HEK293 (cell line): Measurements from ENCODE around the gene NIPBL.

Experiments used
- CTCF ChIA-PET: fragments of 350-600 bp; formaldehyde crosslinking; extraction: SDS; loops from one replicate; lab custom pipeline; 2021; ENCODE audit warnings: antibody characterized with exemption; lab: Yijun Ruan, JAX
- POLR2A ChIA-PET: fragments of 300-600 bp; formaldehyde crosslinking; extraction: SDS; loops from one replicate; lab custom pipeline; 2020; ENCODE audit warnings: antibody characterized with exemption, inconsistent platforms; lab: Yijun Ruan, JAX
- H3K27ac ChIP-seq: fragments of 200-500 bp; sonication (Bioruptor generic); 2 replicates; pipeline ENCODE4 v1.5.1; 2014; ENCODE audit warnings: low read depth, low read length, control low read depth, inconsistent platforms; ENCODE audit errors: extremely low read depth
- H3K36me3 ChIP-seq, 2 experiments: fragments of 200-500 bp in 1 of 2; sonication (Bioruptor generic) in 1 of 2; 1 replicate in 1 of 2; 2 replicates in 1 of 2; pipeline ENCODE4 v1.5.1; 2014 to 2017; ENCODE audit warnings: inconsistent platforms in 2 of 2, low read length in 2 of 2; ENCODE audit not compliant: control insufficient read depth in 2 of 2, insufficient read depth in 1 of 2
- H3K4me1 ChIP-seq: fragments of 200-500 bp; sonication (Bioruptor generic); 2 replicates; pipeline ENCODE4 v1.5.1; 2014; ENCODE audit warnings: mild to moderate bottlenecking, low read length, inconsistent platforms; ENCODE audit not compliant: control insufficient read depth, insufficient read depth
- H3K4me3 ChIP-seq: 2 replicates; pipeline ENCODE4 v1.5.1; 2011; ENCODE audit warnings: low read depth, mild to moderate bottlenecking, control low read depth, low read length, moderate library complexity
- H3K9me3 ChIP-seq: fragments of 200-500 bp; sonication (Bioruptor generic); 2 replicates; pipeline ENCODE4 v1.5.1; 2014; ENCODE audit warnings: low read depth, low read length, inconsistent platforms; ENCODE audit not compliant: control insufficient read depth, insufficient read depth
- BCL11A ChIP-seq: fragments of 450-650 bp; formaldehyde crosslinking; IDR thresholded peaks from 2 replicates; pipeline ENCODE4 v1.5.1; 2016; ENCODE audit warnings: low read depth, missing biosample characterization, missing genetic modification characterization
- EGR2 ChIP-seq: fragments of 450-650 bp; formaldehyde crosslinking; IDR thresholded peaks from 2 replicates; pipeline ENCODE4 v1.5.1; 2016; ENCODE audit warnings: low read depth, missing biosample characterization, missing genetic modification characterization
- GFI1B ChIP-seq: fragments of 450-650 bp; formaldehyde crosslinking; IDR thresholded peaks from 2 replicates; pipeline ENCODE4 v1.5.1; 2016; ENCODE audit warnings: missing biosample characterization, missing genetic modification characterization
- GLI2 ChIP-seq: fragments of 450-650 bp; formaldehyde crosslinking; IDR thresholded peaks from 2 replicates; pipeline ENCODE4; 2017; ENCODE audit warnings: missing biosample characterization, missing genetic modification characterization, low read depth, borderline replicate concordance
- INSM2 ChIP-seq: fragments of 450-650 bp; formaldehyde crosslinking; IDR thresholded peaks from 2 replicates; pipeline ENCODE4 v1.5.1; 2016; ENCODE audit warnings: missing biosample characterization, missing genetic modification characterization
- MYNN ChIP-seq: fragments of 450-650 bp; formaldehyde crosslinking; IDR thresholded peaks from 2 replicates; pipeline ENCODE4 v1.5.1; 2016; ENCODE audit warnings: missing biosample characterization, missing genetic modification characterization, borderline replicate concordance
- ZBTB17 ChIP-seq: fragments of 450-650 bp; formaldehyde crosslinking; IDR thresholded peaks from 2 replicates; pipeline ENCODE4 v1.5.1; 2016; ENCODE audit warnings: missing biosample characterization, missing genetic modification characterization
- ZBTB8A ChIP-seq: fragments of 450-650 bp; formaldehyde crosslinking; IDR thresholded peaks from 2 replicates; pipeline ENCODE4 v1.5.1; 2016; ENCODE audit warnings: missing biosample characterization, missing genetic modification characterization
- ZIC2 ChIP-seq: fragments of 450-650 bp; formaldehyde crosslinking; IDR thresholded peaks from 2 replicates; pipeline ENCODE4 v1.5.1; 2016; ENCODE audit warnings: missing biosample characterization, missing genetic modification characterization
- ZNF114 ChIP-seq: fragments of 450-650 bp; formaldehyde crosslinking; IDR thresholded peaks from 2 replicates; pipeline ENCODE4 v1.5.0; 2017; ENCODE audit warnings: missing biosample characterization, missing genetic modification characterization
- ZNF280D ChIP-seq: fragments of 450-650 bp; formaldehyde crosslinking; IDR thresholded peaks from 2 replicates; pipeline ENCODE4 v1.5.1; 2016; ENCODE audit warnings: missing biosample characterization, missing genetic modification characterization
- ZNF324 ChIP-seq: fragments of 450-650 bp; formaldehyde crosslinking; IDR thresholded peaks from 2 replicates; pipeline ENCODE4 v1.5.1; 2016; ENCODE audit warnings: missing biosample characterization, missing genetic modification characterization
- ZNF600 ChIP-seq: fragments of 450-650 bp; formaldehyde crosslinking; IDR thresholded peaks from 2 replicates; pipeline ENCODE4 v1.5.1; 2016; ENCODE audit warnings: missing biosample characterization, missing genetic modification characterization
- ZNF660 ChIP-seq: fragments of 450-650 bp; IDR thresholded peaks from 2 replicates; pipeline ENCODE4 v1.5.1; 2018; ENCODE audit warnings: missing biosample characterization, mild to moderate bottlenecking, missing genetic modification characterization
- ZXDB ChIP-seq: fragments of 450-650 bp; formaldehyde crosslinking; IDR thresholded peaks from 2 replicates; pipeline ENCODE4 v1.5.1; 2016; ENCODE audit warnings: missing biosample characterization, missing genetic modification characterization
- TF ChIP-seq, protein P1 (sequence below): fragments of 450-650 bp; formaldehyde crosslinking; conservative IDR thresholded peaks from 2 replicates; pipeline ENCODE4 v1.5.1; 2016; ENCODE audit warnings: low read depth, missing biosample characterization, missing genetic modification characterization
- TF ChIP-seq, protein P2 (sequence below): fragments of 450-650 bp; formaldehyde crosslinking; IDR thresholded peaks from 2 replicates; pipeline ENCODE4 v1.5.1; 2017; ENCODE audit warnings: missing biosample characterization, missing genetic modification characterization
- TF ChIP-seq, protein P3 (sequence below): fragments of 450-650 bp; formaldehyde crosslinking; IDR thresholded peaks from 2 replicates; pipeline ENCODE4 v1.5.1; 2017; ENCODE audit warnings: missing biosample characterization, missing genetic modification characterization
- TF ChIP-seq, protein P4 (sequence below): fragments of 450-650 bp; formaldehyde crosslinking; optimal IDR thresholded peaks from 2 replicates; pipeline ENCODE3; 2016; ENCODE audit warnings: missing biosample characterization, mild to moderate bottlenecking, missing genetic modification characterization
- TF ChIP-seq, protein P5 (sequence below): fragments of 450-650 bp; formaldehyde crosslinking; IDR thresholded peaks from 2 replicates; pipeline ENCODE4 v1.5.1; 2017; ENCODE audit warnings: missing biosample characterization, missing genetic modification characterization

NIPBL gene

GRCh38 chr5:36878392-36879082, 2.0 kb downstream of the NIPBL start:
- no peaks in the 10 kb centered on the region for H3K9me3 ChIP-seq
- no peaks in the 10 kb centered on the region for H3K36me3 ChIP-seq
- ChIA-PET CTCF (interaction anchor here (0.7 to 2.9 kb wide), 4 partner anchors 10 to 128 kb away, joined by 3 to 8 read pairs (median 3); no protein-coding TSS in a partner anchor), POLR2A (interaction anchor here (0.6 to 4.7 kb wide), 4 partner anchors 11 to 156 kb away, joined by 3 to 22 read pairs (median 4); no protein-coding TSS in a partner anchor)
- peak overlapping the region; percentile 95 for H3K4me3 ChIP-seq
- peak overlapping the region; percentile 99; the same call in 1 of the 2 replicates for H3K27ac ChIP-seq
- peaks cover 13% of the 10 kb centered on the region for H3K4me1 ChIP-seq
- TF ChIP-seq, protein P1, sequence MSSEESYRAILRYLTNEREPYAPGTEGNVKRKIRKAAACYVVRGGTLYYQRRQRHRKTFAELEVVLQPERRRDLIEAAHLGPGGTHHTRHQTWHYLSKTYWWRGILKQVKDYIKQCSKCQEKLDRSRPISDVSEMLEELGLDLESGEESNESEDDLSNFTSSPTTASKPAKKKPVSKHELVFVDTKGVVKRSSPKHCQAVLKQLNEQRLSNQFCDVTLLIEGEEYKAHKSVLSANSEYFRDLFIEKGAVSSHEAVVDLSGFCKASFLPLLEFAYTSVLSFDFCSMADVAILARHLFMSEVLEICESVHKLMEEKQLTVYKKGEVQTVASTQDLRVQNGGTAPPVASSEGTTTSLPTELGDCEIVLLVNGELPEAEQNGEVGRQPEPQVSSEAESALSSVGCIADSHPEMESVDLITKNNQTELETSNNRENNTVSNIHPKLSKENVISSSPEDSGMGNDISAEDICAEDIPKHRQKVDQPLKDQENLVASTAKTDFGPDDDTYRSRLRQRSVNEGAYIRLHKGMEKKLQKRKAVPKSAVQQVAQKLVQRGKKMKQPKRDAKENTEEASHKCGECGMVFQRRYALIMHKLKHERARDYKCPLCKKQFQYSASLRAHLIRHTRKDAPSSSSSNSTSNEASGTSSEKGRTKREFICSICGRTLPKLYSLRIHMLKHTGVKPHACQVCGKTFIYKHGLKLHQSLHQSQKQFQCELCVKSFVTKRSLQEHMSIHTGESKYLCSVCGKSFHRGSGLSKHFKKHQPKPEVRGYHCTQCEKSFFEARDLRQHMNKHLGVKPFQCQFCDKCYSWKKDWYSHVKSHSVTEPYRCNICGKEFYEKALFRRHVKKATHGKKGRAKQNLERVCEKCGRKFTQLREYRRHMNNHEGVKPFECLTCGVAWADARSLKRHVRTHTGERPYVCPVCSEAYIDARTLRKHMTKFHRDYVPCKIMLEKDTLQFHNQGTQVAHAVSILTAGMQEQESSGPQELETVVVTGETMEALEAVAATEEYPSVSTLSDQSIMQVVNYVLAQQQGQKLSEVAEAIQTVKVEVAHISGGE (tag by site-specific recombination) = peak; percentile 41
- TF ChIP-seq ZNF660 (tag by site-specific recombination) (peak; percentile 67), GFI1B (tag by site-specific recombination) (peak; percentile 95), ZBTB8A (tag by site-specific recombination) (peak; percentile 33; the same call in 1 of the 2 replicates), ZNF600 (peak; percentile 54; the same call in 1 of the 2 replicates), ZBTB17 (tag by site-specific recombination) (0 out of 2 replicates have a peak, but pooled peaks have one; percentile 15), GLI2 (tag by site-specific recombination) (no peak), ZNF280D (tag by site-specific recombination) (no peak), ZXDB (tag by site-specific recombination) (peak; percentile 94), MYNN (tag by site-specific recombination) (no peak), ZNF324 (tag by site-specific recombination) (no peak), INSM2 (peak; percentile 9; the same call in 1 of the 2 replicates), ZNF114 (tag by site-specific recombination) (no peak), ZIC2 (tag by site-specific recombination) (peak; percentile 64; the same call in 1 of the 2 replicates), EGR2 (tag by site-specific recombination) (peak; percentile 24; the same call in 1 of the 2 replicates), BCL11A (tag by site-specific recombination) (no peak)
- TF ChIP-seq, protein P2, sequence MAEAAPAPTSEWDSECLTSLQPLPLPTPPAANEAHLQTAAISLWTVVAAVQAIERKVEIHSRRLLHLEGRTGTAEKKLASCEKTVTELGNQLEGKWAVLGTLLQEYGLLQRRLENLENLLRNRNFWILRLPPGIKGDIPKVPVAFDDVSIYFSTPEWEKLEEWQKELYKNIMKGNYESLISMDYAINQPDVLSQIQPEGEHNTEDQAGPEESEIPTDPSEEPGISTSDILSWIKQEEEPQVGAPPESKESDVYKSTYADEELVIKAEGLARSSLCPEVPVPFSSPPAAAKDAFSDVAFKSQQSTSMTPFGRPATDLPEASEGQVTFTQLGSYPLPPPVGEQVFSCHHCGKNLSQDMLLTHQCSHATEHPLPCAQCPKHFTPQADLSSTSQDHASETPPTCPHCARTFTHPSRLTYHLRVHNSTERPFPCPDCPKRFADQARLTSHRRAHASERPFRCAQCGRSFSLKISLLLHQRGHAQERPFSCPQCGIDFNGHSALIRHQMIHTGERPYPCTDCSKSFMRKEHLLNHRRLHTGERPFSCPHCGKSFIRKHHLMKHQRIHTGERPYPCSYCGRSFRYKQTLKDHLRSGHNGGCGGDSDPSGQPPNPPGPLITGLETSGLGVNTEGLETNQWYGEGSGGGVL (tag by site-specific recombination) = peak; percentile 89
- TF ChIP-seq, protein P3, sequence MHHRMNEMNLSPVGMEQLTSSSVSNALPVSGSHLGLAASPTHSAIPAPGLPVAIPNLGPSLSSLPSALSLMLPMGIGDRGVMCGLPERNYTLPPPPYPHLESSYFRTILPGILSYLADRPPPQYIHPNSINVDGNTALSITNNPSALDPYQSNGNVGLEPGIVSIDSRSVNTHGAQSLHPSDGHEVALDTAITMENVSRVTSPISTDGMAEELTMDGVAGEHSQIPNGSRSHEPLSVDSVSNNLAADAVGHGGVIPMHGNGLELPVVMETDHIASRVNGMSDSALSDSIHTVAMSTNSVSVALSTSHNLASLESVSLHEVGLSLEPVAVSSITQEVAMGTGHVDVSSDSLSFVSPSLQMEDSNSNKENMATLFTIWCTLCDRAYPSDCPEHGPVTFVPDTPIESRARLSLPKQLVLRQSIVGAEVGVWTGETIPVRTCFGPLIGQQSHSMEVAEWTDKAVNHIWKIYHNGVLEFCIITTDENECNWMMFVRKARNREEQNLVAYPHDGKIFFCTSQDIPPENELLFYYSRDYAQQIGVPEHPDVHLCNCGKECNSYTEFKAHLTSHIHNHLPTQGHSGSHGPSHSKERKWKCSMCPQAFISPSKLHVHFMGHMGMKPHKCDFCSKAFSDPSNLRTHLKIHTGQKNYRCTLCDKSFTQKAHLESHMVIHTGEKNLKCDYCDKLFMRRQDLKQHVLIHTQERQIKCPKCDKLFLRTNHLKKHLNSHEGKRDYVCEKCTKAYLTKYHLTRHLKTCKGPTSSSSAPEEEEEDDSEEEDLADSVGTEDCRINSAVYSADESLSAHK = 0 out of 2 replicates have a peak, but pooled peaks have one; percentile 31
- TF ChIP-seq, protein P4, sequence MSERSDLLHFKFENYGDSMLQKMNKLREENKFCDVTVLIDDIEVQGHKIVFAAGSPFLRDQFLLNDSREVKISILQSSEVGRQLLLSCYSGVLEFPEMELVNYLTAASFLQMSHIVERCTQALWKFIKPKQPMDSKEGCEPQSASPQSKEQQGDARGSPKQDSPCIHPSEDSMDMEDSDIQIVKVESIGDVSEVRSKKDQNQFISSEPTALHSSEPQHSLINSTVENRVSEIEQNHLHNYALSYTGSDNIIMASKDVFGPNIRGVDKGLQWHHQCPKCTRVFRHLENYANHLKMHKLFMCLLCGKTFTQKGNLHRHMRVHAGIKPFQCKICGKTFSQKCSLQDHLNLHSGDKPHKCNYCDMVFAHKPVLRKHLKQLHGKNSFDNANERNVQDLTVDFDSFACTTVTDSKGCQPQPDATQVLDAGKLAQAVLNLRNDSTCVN (tag by site-specific recombination) = no peak
- TF ChIP-seq, protein P5, sequence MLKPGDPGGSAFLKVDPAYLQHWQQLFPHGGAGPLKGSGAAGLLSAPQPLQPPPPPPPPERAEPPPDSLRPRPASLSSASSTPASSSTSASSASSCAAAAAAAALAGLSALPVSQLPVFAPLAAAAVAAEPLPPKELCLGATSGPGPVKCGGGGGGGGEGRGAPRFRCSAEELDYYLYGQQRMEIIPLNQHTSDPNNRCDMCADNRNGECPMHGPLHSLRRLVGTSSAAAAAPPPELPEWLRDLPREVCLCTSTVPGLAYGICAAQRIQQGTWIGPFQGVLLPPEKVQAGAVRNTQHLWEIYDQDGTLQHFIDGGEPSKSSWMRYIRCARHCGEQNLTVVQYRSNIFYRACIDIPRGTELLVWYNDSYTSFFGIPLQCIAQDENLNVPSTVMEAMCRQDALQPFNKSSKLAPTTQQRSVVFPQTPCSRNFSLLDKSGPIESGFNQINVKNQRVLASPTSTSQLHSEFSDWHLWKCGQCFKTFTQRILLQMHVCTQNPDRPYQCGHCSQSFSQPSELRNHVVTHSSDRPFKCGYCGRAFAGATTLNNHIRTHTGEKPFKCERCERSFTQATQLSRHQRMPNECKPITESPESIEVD (tag by site-specific recombination) = peak; percentile 99
